Measurements from ENCODE around the gene BCAS1.

The BCAS1 gene

GRCh38 chr20:53948383-53949318 is 121.7 kb downstream of the BCAS1 start:
- ATAC-seq: peak; percentile 15; the same call in 1 of the 3 replicates
- no peak for TF ChIP-seq ISL1 (CRISPR knock-in tag; IDR thresholded peaks at IDR 0.05)
- no peak for TF ChIP-seq CSRNP3 (CRISPR knock-in tag; IDR thresholded peaks at IDR 0.05)
- no peak for TF ChIP-seq ZFP3 (CRISPR knock-in tag; IDR thresholded peaks at IDR 0.05)
- TF ChIP-seq OSR1 (CRISPR knock-in tag; IDR thresholded peaks at IDR 0.05): no peak
- no peak for TF ChIP-seq ARNTL (CRISPR knock-in tag; IDR thresholded peaks at IDR 0.05; ENCODE audit: borderline replicate concordance, low read depth)
- TF ChIP-seq ZFP30 (CRISPR knock-in tag; IDR thresholded peaks at IDR 0.05): no peak
- no peak for TF ChIP-seq ZC3H10 (CRISPR knock-in tag; IDR thresholded peaks at IDR 0.05)
- TF ChIP-seq PATZ1 (CRISPR knock-in tag; IDR thresholded peaks at IDR 0.05; ENCODE audit: borderline replicate concordance): no peak
- no peak for TF ChIP-seq CREB5 (CRISPR knock-in tag; IDR thresholded peaks at IDR 0.05; ENCODE audit: low read depth)
- TF ChIP-seq TSHZ2 (CRISPR knock-in tag; IDR thresholded peaks at IDR 0.05): no peak
- no peak for TF ChIP-seq ZNF565 (CRISPR knock-in tag; conservative IDR thresholded peaks at IDR 0.05; ENCODE audit: low read depth)
- no peak for TF ChIP-seq GLIS3 (CRISPR knock-in tag; IDR thresholded peaks at IDR 0.05)
- no peak for TF ChIP-seq SNAI2 (CRISPR knock-in tag; IDR thresholded peaks at IDR 0.05)
- TF ChIP-seq TOX (CRISPR knock-in tag; IDR thresholded peaks at IDR 0.05; ENCODE audit: borderline replicate concordance): no peak
- TF ChIP-seq CSDC2 (CRISPR knock-in tag; IDR thresholded peaks at IDR 0.05): no peak
- TF ChIP-seq PPARA (CRISPR knock-in tag; IDR thresholded peaks at IDR 0.05; ENCODE audit: borderline replicate concordance): no peak
- TF ChIP-seq ESRRG (CRISPR knock-in tag; IDR thresholded peaks at IDR 0.05): no peak
- TF ChIP-seq RARB (CRISPR knock-in tag; IDR thresholded peaks at IDR 0.05): no peak

GRCh38 chr20:53947501-53948195 is 122.7 kb downstream of the BCAS1 start:
- ATAC-seq: no peak
- TF ChIP-seq ZFP3 (CRISPR knock-in tag; IDR thresholded peaks at IDR 0.05): no peak
- no peak for TF ChIP-seq ISL1 (CRISPR knock-in tag; IDR thresholded peaks at IDR 0.05)
- TF ChIP-seq PPARA (CRISPR knock-in tag; IDR thresholded peaks at IDR 0.05; ENCODE audit: borderline replicate concordance): no peak
- TF ChIP-seq ZNF70 (CRISPR knock-in tag; IDR thresholded peaks at IDR 0.05): no peak
- no peak for TF ChIP-seq OSR1 (CRISPR knock-in tag; IDR thresholded peaks at IDR 0.05)
- TF ChIP-seq BACH2 (CRISPR knock-in tag; IDR thresholded peaks at IDR 0.05; ENCODE audit: borderline replicate concordance): no peak
- no peak for TF ChIP-seq PATZ1 (CRISPR knock-in tag; IDR thresholded peaks at IDR 0.05; ENCODE audit: borderline replicate concordance)
- TF ChIP-seq ARNTL (CRISPR knock-in tag; IDR thresholded peaks at IDR 0.05; ENCODE audit: borderline replicate concordance, low read depth): no peak
- TF ChIP-seq TOX (CRISPR knock-in tag; IDR thresholded peaks at IDR 0.05; ENCODE audit: borderline replicate concordance): no peak
- no peak for TF ChIP-seq POU6F1 (CRISPR knock-in tag; IDR thresholded peaks at IDR 0.05; ENCODE audit: borderline replicate concordance, low read depth)
- no peak for TF ChIP-seq CSRNP3 (CRISPR knock-in tag; IDR thresholded peaks at IDR 0.05)
- no peak for TF ChIP-seq CSDC2 (CRISPR knock-in tag; IDR thresholded peaks at IDR 0.05)
- TF ChIP-seq CREB5 (CRISPR knock-in tag; IDR thresholded peaks at IDR 0.05; ENCODE audit: low read depth): no peak
- no peak for TF ChIP-seq ZNF8 (CRISPR knock-in tag; IDR thresholded peaks at IDR 0.05)
